HG03060 (cell line): ENCODE results near the gene TENM3.

Source experiments
- ATAC-seq: cut with Tn5 transposase; IDR thresholded peaks from one replicate; pipeline ENCODE4 v1.9.1; 2021; ENCODE audit warnings: low read depth, moderate number of reproducible peaks; ENCODE audit not compliant: unreplicated experiment

Gene TENM3

DNA sequence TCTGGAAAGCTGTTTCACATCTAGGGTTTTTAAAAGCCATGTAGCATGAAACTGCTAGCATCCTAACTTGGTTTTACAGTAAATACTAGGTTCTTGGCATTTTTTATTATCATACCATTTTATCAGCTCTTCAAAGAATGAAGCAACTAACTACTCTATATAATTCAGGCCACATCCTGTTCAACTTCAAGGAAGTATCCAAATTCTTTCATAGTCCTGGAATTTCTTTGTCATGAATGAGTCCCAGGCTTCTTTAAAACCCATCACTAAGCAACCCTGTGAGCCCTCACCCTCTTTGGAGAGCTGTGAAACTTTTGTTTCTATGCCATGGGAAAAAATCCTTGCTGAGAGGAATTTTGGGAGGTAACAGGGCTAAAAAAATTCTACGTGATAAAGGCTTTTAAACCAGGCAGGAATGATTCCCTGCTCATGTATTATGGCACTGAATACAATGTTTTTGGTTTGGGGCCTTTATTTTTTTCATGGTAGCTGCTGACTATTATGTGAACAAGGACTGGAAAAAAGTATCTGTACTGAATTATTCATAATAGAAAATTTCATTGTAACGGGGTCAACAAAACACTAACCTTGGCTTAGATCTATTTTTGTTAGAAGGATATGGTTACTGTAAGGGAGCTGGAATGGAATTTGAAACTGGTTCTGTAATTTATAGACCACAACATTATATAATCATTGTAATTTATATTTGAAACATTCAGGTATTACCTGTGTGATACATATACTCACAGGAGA, 509.1 kb downstream of the TENM3 start:
- ATAC-seq = no peak

DNA sequence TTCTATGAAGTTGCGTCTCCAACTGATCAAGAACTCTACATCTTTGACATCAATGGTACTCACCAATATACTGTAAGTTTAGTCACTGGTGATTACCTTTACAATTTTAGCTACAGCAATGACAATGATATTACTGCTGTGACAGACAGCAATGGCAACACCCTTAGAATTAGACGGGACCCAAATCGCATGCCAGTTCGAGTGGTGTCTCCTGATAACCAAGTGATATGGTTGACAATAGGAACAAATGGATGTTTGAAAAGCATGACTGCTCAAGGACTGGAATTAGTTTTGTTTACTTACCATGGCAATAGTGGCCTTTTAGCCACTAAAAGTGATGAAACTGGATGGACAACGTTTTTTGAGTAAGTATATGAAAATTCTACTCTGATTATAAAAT, 511.7 kb downstream of the TENM3 start:
- no peak for ATAC-seq

DNA sequence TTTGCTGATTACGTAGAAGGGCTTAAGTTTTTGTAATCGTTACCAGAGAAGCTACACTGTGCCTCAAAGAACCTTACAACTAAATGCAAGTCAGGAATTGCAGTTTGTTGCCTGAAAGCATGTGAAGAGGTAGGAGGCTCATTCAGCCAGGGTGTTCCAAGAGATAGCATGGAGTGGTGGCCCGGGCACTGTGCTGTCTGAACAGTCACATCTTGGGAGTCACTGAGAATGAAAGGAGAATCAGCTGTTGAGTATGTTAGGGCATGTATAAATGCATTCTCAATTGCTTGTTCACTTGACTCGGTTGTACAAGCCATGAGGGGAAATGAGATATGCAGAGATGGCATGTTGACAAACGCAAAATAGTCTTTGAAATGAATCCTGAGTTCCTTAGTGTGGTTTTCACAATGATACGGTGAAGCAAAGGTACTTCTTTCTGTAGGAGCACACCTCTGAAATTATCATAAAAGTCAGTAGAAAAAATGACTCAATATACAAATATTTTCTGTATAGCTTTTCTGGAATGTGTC, 513.0 kb downstream of the TENM3 start:
- no peak for ATAC-seq

DNA sequence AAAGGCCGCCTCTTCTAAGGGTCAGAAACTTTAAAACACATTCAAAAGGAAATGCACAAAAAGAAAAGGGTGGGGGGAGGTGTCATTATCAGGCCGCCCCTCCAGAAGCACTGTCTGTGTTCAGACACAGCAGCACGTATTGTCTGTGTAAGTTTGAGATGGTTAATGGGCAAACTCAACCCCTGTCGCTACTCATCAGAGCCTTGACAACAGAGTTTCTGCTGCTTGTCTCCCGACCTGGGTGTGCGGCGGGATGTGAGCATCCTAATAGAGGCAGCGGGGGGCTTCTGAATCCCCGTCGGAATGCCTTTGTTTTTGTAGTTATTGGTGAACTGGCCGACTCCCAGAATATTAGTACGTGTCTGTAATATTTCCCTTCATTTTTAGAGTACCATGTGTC, 515.1 kb downstream of the TENM3 start:
- no peak for ATAC-seq

DNA sequence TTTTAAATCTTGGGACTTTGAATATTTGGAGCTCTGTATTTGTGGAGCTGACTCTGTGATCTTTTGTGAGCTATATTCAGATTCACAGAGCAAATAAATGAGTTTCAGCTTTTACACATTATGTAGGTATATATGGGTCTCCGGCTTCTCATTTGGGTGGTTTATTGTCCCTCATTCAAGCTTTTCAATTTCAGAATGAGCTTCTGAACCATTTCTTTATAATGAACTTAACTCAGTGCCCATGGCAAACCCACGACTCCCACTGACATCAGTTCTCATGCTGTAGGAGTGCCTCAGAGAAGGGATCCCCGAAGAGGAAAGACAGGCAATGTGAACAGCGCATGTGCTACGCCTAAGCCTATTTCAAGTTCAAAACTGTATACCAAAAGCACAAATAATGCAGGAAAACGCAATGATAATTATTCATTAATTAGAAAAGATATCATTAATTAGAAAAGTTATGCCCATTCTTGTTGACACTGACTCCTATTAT, 517.4 kb downstream of the TENM3 start:
- ATAC-seq = no peak

DNA sequence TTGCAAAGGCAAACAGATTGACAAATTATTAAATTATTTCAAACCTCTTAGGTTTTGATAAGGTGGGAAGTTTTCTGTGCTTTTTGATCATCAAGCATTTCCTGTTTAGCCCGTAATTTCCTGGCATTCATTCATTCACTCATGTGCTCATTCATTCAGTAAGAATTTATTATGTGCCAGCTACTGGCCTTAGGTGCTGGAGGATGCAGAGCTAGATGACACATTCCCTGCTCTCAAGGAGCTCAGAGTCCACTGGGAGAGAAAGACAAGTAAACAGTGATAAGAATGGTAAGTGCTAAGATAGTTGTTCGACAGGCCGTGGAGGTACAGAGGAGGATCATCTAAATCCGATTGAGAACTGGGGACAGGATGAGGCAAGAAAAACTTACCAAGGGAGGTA, 520.9 kb downstream of the TENM3 start:
- ATAC-seq = no peak

DNA sequence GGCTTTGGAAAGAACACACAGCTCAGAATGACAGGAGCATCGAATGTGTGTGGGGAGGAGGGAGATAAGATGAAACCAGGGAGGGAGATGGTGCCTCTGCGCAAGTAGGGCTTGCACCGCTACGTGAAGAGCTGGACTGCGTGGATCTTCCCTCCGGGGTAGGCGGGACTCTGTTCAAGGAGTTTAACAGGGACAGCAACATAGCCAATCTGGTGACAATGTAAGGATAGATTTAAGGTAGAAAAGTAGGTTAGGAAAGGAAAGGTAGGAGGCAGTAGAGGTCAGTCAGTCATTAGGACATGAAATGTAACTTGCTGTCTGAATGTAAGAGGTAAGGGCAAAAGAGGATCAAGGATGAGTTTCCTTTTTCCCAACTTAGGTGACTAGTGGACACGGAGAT, 521.4 kb downstream of the TENM3 start:
- no peak for ATAC-seq

DNA sequence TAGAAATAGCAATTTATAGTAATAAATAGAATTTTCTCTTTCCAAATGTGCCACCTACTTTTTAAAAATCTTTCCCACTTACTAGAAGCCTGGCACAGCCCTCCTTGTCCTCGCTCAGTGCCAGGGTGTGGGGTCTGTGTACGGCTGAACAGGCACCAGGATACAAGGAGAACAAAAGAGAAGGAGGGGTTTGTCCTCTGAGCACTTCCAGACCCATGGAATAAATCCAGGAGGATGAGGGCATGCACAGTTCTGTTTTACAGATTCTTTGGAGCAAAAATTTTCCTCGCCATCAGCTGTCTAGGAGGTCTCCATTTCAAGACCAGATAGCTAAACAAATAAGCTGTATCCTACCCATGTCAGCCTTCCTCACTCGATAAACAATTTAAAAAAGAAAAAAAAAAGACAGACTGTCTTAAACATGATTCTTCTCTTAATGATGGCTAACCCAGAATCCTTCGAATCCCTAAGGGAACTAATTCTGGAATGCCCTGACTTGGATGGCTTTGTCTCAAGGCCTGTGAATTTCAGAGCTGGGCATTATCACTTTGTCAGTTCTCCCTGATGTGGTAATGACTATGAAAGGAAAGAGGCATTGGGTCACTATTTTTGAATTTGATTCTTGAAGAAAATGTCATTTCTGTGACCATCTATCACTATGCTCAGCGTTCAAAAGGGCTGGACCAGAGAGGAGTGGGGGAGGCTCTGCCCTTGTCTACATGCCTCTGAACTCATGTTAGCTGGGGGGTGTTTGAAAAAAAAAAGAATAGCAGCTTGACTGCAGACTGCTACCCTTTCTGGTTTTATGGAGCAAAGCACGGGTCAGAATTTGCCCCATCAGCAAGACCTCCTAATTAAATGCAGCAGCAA, 523.0 kb downstream of the TENM3 start:
- no peak for ATAC-seq

DNA sequence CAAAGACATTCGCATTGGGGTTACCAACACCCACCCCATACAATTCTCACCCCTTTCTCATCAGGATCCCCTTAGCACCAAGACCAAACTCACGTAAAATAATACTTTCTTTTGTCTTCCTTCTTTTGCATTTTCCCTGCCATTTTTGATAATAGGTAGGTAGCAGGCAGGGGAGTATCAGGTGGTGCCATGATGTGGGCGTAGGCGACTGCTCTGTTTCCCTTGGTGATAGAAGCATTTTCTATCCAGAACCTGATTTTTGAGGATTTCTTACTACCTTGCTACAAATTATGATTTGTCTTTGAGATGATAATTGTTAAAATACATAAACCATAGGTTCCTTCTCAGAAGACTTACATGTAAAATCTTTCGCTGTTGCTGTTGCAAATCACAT, 523.7 kb downstream of the TENM3 start:
- ATAC-seq = no peak

DNA sequence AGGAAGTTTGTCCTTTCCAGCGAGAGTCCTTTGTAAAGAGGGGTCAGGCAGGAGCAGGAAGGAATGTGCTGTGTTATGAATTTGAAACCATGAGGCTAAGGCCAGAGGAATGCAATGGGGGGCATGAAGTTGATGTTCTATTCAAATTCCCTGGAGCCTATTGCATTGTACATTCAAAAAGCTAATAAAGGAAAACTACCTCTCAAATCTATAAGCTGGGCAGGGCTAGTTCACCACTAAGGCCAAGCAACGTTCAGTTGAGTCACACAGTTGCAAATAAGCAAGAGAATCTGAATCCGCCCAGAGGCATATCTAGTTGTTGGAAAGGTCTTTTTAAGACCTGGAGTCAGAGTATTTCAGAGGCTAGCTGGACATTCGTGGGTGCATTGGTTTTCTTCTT, 525.6 kb downstream of the TENM3 start:
- ATAC-seq = no peak

DNA sequence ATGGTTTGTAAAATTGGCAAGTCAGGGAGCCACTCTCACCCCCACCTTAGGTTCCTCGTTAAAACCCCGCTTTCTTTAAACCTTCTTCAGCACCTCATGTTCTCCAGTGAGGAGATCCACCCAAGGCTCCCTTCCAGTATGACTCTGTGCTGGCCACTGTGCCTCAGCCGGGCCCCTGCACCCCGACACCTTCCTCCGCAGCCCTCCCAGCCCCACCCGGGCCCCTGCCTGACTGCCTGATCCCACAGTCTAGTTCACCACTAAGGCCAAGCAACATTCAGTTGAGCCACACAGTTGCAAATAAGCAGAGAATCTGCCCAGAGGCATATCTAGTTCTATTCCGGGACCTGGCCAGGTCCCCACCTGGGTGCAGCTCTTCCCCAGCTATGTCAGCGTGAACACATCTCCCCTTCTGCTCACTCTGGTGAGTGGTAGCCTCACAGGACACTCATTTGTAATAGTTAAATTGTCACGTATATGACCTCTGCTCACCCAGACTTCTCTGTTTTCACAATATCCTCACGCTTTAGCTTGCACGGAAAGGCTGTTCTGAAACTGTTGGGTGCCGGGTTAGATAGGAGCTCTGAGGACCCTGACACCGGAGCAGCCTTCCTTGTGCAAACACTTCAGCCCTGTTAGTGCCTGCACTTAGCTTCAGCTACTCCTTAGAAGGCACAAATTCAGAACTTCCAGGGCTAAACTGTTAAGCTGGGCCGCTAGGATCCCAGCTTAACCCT, 527.2 kb downstream of the TENM3 start:
- ATAC-seq = no peak

DNA sequence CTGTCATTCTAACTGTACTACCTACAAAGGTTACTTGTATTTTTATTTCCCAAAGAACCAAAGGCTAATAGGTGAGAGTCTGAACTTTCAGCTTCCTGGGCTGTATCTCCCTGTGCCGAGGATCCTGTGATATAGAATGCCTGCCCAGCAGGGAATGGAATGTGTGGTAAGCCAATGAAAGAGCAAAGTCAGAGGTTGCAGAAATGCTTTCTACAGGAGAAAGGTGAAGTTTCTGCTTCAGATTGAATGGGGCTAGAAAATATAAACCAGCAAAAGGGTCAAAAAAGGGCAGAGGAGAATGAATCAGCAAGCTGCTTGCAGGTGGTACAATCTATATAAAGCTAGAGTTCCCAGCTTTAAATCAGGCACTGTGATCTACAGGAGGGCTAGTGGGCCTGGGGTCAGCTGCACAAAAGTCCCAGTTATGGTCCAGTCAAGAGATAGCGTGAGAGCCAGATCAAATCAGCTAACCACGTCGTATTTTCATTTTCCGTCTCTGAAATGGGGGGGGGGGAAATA, 527.9 kb downstream of the TENM3 start:
- no peak for ATAC-seq

DNA sequence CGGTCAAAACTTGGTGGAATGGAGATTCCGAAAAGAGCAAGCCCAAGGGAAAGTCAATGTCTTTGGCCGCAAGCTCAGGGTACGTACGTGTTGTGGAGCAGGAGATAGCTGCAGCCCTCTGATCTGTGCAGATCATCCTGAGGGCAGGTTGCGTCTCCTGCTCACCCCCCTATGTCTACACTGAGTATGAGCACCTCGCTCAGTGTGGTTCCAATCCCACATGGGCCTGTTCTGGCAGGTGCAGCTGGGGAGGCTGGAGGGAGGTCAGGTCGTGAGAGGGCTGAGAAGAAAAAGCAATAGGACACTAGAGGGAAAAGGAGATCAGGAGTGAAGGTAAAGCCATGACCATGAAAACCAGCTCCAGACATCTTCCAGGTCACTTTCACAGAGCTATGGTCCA, 531.9 kb downstream of the TENM3 start:
- ATAC-seq = no peak

DNA sequence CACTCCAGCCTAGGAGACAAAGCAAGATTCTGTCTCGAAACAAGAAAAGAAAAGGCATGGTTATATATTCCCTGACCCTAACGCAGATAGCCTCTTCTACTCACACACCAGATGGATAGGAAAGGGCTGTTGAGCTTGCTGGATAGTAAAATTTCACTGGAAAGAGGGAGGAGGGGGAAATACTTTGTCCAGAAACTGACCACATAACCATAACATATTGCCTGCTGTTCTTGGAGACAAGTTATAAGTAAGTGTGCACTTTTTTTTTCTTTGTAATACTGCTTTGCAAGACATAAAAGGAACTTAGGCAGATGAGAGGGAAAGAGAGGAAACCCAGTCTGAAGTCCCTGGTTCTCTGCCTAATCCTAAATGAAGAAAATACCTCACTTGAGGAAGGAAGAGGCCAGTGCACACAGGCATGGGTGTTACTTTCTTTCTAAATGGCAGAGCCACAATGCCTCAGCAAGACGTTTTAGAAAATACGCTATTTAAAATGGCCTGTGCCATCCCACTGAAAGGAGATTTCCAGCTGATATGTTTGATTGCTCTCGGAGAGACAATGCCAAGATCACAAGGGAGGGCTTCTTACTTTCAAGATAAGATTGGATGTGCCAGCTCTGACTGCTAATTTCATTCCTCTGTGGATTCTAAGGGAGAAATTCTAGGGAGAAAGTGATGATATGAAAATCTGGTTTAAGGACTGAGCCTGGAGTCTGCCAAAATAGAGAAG, 533.3 kb downstream of the TENM3 start:
- no peak for ATAC-seq

DNA sequence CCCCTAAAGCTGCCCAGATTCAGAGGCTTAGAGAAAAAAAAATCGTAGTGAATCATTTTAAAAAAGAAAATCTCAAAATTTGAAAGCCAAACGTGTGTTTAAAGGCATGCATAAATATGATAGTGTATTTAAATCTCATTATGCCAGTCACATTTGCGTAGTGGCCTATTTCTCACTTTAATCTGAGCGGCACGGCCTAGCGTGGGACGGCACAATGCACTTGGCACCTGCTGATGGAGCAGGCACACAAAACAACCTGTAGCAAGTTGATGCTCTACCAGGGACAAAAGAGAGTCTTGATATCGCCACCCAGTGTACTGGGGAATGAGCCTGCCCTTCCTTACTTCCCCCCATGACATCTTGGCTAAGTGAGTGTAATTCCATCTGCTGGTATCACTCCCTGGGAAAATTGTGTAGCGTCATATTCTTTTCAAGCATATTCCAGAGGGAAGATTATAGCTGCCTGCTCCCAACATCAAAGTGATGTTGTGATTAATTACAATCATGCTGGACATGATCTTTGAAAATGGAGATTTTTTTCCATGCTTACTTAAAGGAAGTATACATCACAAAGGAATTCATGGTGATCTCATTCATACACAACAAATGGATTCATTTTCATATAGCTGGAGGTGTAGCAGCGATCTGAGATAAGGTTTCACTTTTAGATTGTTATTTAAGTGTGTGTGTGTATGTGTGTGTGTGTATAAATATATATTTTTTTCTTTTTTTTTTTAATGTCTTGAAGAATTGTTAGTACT, 535.2 kb downstream of the TENM3 start:
- ATAC-seq = no peak

DNA sequence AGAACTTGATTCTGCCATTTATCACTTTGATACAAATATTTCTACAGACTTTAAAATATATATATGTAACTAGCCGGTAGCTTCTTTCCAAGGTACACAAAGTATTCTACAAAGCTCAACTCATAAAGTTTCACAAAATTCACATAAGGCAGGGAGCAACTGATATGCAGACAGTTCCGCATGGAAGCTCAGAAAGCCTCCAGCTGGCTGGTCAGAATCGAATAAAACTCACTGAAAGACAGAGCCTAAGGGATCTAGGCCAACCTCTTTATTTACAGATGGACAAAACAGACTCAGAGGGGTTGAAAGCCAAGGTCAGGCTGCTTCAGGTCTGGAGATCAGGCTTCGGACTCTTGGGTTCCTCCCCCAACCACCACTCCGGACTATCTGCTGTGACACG, 543.8 kb downstream of the TENM3 start:
- ATAC-seq = no peak

DNA sequence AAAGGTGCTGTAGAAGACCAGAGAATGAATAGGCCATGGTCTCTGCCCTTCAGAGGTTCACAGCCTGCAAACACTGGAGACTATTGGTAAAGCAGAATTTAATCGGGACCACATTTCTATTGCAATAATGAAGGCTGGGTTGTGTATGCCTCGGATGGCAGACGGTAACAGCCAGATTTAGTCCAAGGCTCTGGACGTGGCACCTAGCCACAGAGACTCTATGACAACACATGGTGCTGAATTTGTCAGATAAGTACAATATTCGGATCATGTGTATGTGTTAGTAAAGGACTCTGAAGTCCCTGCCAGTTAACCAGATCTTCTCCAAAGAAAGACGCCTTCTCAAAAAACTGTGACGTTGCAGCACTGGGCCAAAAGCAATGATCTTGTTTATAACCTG, 545.0 kb downstream of the TENM3 start:
- ATAC-seq = no peak

DNA sequence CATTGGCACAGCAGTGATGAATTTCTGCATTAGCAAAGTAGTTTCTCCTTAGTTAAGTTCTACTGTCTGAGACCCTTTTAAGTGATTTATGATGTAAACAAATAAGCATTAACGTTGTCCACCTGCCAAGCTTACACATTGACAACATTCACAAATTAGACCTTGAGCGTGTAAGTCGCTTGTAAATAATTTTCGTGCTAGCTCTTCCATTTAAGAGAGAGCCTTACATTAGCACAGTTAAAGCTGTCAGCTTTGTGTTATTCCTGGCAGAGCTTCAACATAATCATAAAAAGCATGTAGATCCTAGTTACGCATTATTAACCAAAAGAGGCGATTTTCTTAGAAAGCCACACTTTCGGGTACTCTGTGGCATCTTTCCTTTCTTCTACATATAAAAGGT, 546.3 kb downstream of the TENM3 start:
- ATAC-seq = no peak
